Ascending aorta (tissue), 2 donors: Measurements from ENCODE around the gene CLPX. TPM values are rescaled to one million over a fixed set of nuclear protein-coding genes. Genes with fewer than 3 reads are reported as not detected.
A peak's percentile ranks its signal among the peaks of the same experiment; 100 is the strongest.
"Not testable (repeated sequence)": the region's sequence is repeated elsewhere in the genome, so short reads cannot be mapped to it uniquely, and the experiment has no call there.

Experiments used
- DNase-seq, 2 donors: peaks; one replicate each; pipeline ENCODE4 v3.0.0-alpha.2; 2019; ENCODE audit warnings: low spot score in 2 of 2
- H3K27ac ChIP-seq, 2 donors: fragments of 200-600 bp; sonication (generic); one replicate each; pipeline ENCODE4 v1.5.1; 2016 to 2017; ENCODE audit warnings: mild to moderate bottlenecking in 1 of 2
- H3K27me3 ChIP-seq: fragments of 200-600 bp; sonication (generic); one replicate; pipeline ENCODE4 v1.5.1; 2017
- H3K36me3 ChIP-seq, 2 donors: fragments of 200-600 bp; sonication (generic); one replicate each; pipeline ENCODE4 v1.5.1; 2016
- H3K4me1 ChIP-seq, 2 donors: fragments of 200-600 bp; sonication (generic); one replicate each; pipeline ENCODE4 v1.5.1; 2016 to 2017; ENCODE audit warnings: mild to moderate bottlenecking in 1 of 2
- H3K4me3 ChIP-seq, 2 donors: fragments of 200-600 bp; sonication (generic); one replicate each; pipeline ENCODE4 v1.5.1; 2016 to 2017; ENCODE audit warnings: mild to moderate bottlenecking in 1 of 2
- H3K9me3 ChIP-seq, 2 donors: fragments of 200-600 bp; sonication (generic); one replicate each; pipeline ENCODE4 v1.5.1; 2016
- intact Hi-C: fragments of 100-400 bp; cut with DNase I; formaldehyde crosslinking; loops from one replicate; pipeline ENCODE4 v1.15.1; 2023
- total RNA-seq: library from RNA; depleted of rRNA; stranded (reverse); fragments of >200 nt; gene quantifications from one replicate; pipeline ENCODE4 v1.1.0, GENCODE V29; 2016
- TF ChIP-seq, protein P1 (sequence below), 3 experiments: fragments of 200-600 bp in 2 of 3; fragments of 450-650 bp in 1 of 3; sonication (generic) in 2 of 3; IDR thresholded peaks; one replicate each; pipeline ENCODE4 v1.5.1; 2016 to 2019; ENCODE audit warnings: antibody characterized with exemption in 3 of 3, mild to moderate bottlenecking in 1 of 3, moderate library complexity in 1 of 3

The CLPX gene
- total RNA-seq, 1 donor from 2014 or later, result 13.7 TPM

DNA sequence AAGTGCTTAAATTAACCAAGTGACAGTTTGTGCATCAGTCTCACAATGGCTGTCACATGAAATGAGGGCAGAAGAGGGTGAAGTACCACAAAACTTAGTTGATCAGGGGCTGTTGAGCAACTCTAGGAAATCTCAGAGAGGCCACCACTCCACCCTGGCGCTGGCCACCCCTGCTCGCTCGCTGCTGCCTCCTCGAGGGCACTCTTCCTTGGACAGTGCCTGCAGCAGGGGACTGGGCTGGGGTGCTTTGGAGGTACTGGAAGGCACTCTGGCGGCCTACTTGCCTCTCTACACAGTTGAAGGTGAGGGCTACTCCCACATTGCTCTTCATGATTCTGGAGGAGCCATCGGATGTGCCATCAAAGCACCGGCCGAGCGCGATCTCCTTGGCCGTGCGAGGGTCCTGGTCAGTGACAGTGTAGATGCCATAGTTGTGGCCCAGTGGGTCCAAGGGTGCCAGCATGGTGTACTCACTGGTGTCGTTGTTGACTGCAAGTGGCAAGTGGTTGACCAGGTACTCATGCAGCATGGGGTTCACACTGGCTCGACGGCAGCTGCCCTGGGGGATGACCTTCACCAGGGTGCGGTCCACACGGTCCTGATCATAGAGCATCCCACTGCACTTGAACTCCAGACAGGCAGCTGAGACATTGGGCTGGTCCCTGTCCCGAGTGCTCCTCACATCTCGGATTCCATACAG, 11.6 kb upstream of the CLPX start:
- DNase-seq, result no peak
- intact Hi-C loops, result no loop called here

DNA sequence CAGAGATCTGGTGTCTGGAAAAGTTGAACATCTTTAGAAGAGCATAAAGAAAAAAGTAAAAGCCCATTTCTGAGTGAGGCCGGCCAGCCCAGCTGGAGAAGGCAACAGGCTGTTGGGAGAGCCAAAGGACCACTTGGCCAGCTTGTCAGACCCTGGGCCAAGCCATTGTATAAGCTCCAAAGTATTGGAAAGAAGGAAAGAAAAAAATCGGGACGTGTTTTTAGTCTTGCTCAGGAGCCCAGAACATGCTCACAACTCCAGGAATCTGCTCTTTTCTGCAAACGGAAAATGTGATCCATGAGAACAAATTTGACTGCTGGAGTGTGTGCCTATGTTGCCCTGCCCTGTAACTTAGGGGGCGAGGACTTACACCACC, 10.4 kb upstream of the CLPX start:
- no peak overlapping the region for H3K4me3 ChIP-seq
- no peaks in the 10 kb centered on the region for H3K27me3 ChIP-seq
- no peaks in the 10 kb centered on the region for H3K36me3 ChIP-seq
- intact Hi-C loops, result no loop called here
- no peaks in the 10 kb centered on the region for H3K4me1 ChIP-seq
- peak overlapping the region; percentile 3 to 23 for H3K27ac ChIP-seq
- TF ChIP-seq, protein P1, sequence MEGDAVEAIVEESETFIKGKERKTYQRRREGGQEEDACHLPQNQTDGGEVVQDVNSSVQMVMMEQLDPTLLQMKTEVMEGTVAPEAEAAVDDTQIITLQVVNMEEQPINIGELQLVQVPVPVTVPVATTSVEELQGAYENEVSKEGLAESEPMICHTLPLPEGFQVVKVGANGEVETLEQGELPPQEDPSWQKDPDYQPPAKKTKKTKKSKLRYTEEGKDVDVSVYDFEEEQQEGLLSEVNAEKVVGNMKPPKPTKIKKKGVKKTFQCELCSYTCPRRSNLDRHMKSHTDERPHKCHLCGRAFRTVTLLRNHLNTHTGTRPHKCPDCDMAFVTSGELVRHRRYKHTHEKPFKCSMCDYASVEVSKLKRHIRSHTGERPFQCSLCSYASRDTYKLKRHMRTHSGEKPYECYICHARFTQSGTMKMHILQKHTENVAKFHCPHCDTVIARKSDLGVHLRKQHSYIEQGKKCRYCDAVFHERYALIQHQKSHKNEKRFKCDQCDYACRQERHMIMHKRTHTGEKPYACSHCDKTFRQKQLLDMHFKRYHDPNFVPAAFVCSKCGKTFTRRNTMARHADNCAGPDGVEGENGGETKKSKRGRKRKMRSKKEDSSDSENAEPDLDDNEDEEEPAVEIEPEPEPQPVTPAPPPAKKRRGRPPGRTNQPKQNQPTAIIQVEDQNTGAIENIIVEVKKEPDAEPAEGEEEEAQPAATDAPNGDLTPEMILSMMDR (IDR thresholded peaks at IDR 0.05), result no peak
- H3K9me3 ChIP-seq, result no peaks in the 10 kb centered on the region
- no peak for DNase-seq

More for the DNA sequence above, 11.6 kb upstream of the CLPX start:
- no peaks in the 10 kb centered on the region for H3K27me3 ChIP-seq
- no peak overlapping the region for H3K27ac ChIP-seq
- H3K4me3 ChIP-seq, result no peak overlapping the region
- TF ChIP-seq, protein P1 (IDR thresholded peaks at IDR 0.05), result no peak
- no peaks in the 10 kb centered on the region for H3K9me3 ChIP-seq
- H3K36me3 ChIP-seq, result no peaks in the 10 kb centered on the region
- no peaks in the 10 kb centered on the region for H3K4me1 ChIP-seq

DNA sequence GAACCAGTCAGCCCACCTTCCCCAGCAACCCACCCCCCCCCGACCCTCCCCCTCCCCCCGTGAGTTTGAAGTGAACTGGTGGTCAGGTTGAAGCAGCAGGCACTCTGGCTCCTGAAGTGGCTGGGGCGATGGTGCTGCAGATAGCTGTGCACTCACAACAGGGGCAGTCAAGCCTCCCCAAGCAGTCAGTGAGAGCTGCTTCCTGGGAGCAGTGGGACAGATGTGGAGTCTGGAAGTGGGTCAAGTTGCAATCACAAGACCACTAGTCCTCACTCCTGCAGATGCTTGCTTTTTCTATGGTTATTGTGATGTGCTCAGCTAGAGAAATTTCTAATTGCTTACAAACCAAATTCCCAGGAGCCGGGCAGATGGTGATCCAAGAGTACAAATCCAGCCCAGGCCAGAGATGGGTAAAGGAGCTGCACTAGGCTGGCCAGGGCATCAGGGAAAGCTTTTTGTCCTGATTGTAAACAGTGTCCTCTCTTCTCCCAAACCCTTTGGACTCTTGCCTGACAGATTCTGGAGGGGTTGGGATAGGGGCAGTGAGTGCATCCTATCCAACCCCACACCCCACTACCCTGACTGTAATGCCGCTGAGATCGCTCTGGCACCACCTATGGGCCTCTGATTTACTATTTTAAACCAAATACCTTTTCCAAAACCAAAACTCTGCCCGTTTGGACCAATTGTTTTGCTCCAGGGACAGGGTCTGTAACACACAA, 9.8 kb upstream of the CLPX start:
- intact Hi-C loops, result no loop called here

DNA sequence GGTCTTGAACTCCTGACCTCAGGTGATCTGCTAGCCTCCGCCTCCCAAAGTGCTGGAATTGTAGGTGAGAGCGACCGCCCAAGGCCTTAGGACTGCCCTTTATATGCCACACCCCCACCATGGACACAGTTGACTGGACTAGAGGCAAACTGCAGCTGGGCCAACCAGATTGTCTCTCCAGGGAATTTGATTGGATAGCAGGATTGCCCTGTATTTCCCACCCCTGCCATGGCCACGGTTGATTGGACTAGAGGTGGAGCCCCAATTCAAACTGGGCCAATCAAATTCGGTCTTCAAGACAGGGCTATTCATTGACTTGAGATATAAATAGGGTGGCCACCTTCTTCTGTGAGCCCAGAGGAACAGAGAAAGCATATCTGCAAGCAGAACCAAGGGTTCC, 6.9 kb upstream of the CLPX start:
- no peaks in the 10 kb centered on the region for H3K9me3 ChIP-seq
- TF ChIP-seq, protein P1 (IDR thresholded peaks at IDR 0.05), result no peak
- intact Hi-C loops, result no loop called here
- no peaks in the 10 kb centered on the region for H3K36me3 ChIP-seq
- no peaks in the 10 kb centered on the region for H3K27me3 ChIP-seq
- no peaks in the 10 kb centered on the region for H3K4me1 ChIP-seq
- no peak overlapping the region for H3K4me3 ChIP-seq
- no peak for DNase-seq
- H3K27ac ChIP-seq, result no peak overlapping the region

More for the DNA sequence above, 9.8 kb upstream of the CLPX start:
- no peak overlapping the region for H3K4me3 ChIP-seq
- no peaks in the 10 kb centered on the region for H3K36me3 ChIP-seq
- H3K27ac ChIP-seq, result peak overlapping the region; percentile 3 to 23
- no peaks in the 10 kb centered on the region for H3K4me1 ChIP-seq
- DNase-seq, result no peak
- no peaks in the 10 kb centered on the region for H3K9me3 ChIP-seq
- TF ChIP-seq, protein P1 (IDR thresholded peaks at IDR 0.05), result no peak
- H3K27me3 ChIP-seq, result no peaks in the 10 kb centered on the region

DNA sequence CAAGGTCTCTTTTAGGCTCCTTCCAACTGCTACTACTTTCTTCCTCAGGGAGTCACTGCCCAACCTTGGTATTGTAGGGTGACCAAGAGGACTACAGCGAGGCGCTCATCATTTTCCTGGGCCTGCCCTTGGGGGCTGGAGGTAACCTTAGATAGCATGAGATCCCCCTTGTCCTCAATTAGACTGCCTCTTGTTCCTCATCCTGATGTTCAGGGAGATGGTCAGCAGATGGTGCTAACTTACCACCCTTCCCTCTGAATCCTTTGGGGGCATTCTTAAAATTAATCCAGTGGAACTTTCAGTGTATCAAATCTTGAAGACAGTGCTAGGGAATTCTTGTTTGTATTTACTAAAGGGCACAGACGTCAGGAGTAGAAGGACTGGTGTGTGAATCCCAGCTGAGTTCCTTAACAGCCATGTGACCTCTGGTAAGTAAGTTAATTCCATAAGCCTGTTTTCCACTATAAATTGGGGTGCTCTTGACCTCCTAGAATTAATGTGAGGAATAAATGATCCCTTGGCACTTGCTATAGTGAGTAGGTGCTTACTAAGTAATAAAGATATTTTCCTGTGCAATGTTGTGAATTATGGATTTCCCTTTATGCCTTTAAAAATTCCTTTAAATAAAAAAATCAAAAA, 4.1 kb upstream of the CLPX start:
- H3K27me3 ChIP-seq, result no peaks in the 10 kb centered on the region
- DNase-seq, result no peak
- H3K27ac ChIP-seq, result no peak overlapping the region
- no peak overlapping the region for H3K4me3 ChIP-seq
- intact Hi-C loops, result loop anchor here (5.0 kb wide), 1 partner anchor 142 kb away; the partner anchor contains the start of gene SLC51B
- TF ChIP-seq, protein P1 (IDR thresholded peaks at IDR 0.05), result peak in 2 of 3 experiments; percentile 37 to 38
- H3K4me1 ChIP-seq, result no peaks in the 10 kb centered on the region
- no peaks in the 10 kb centered on the region for H3K9me3 ChIP-seq
- no peaks in the 10 kb centered on the region for H3K36me3 ChIP-seq

DNA sequence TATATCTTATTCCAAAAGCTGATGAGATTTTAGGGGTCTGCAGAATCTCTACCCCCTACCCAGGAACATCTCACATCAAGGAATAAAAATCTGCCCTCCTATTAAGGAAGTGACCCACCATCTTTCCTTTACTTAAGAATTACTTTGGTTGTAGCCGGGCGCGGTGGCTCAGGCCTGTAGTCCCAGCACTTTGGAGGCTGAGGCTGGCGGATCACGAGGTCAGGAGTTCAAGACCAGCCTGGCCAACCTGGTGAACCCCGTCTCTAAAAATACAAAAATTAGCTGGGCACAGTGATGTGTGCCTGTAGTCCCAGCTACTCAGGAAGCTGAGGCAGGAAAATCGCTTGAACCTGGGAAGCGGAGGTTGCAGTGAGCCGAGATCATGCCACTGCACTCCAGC, 3.3 kb upstream of the CLPX start:
- intact Hi-C loops, result loop anchor here (5.0 kb wide), 1 partner anchor 141 kb away; the partner anchor contains the start of gene SLC51B
- not testable (repeated sequence) for H3K27me3 ChIP-seq, H3K27ac ChIP-seq, H3K36me3 ChIP-seq, H3K4me3 ChIP-seq, DNase-seq, H3K4me1 ChIP-seq, H3K9me3 ChIP-seq
